Amygdala (tissue), 56 donors: ENCODE data around the gene PRKAR2B.
"Not testable (repeated sequence)": the region's sequence is repeated elsewhere in the genome, so short reads cannot be mapped to it uniquely, and the experiment has no call there.

Experiments
- DNase-seq, 56 donors: peaks; one replicate each; lab custom pipeline; 2025; lab: John Stamatoyannopoulos, UW

Gene PRKAR2B

GRCh38 chr7:107149863-107150262 is 105.4 kb downstream of the PRKAR2B start:
- DNase-seq: no peak

- DNase-seq: peak in 24 of 56 donors; percentile 2 to 87 (median 24)
These were observed 106.0 kb downstream of the PRKAR2B start for GRCh38 chr7:107150375-107151073.

GRCh38 chr7:107151538-107151937 is 107.0 kb downstream of the PRKAR2B start:
- no peak for DNase-seq

- DNase-seq: no peak
These were observed 107.5 kb downstream of the PRKAR2B start for GRCh38 chr7:107152011-107152410.

GRCh38 chr7:107154826-107155225 is 110.3 kb downstream of the PRKAR2B start:
- DNase-seq: no peak

- DNase-seq: not testable (repeated sequence)
These were observed 111.2 kb downstream of the PRKAR2B start for GRCh38 chr7:107155726-107156125.

- no peak for DNase-seq
These were observed 112.6 kb downstream of the PRKAR2B start for GRCh38 chr7:107157091-107157490.

- no peak for DNase-seq
These were observed 113.5 kb downstream of the PRKAR2B start for GRCh38 chr7:107158028-107158427.

- DNase-seq: no peak
These were observed 115.9 kb downstream of the PRKAR2B start for GRCh38 chr7:107160389-107160788.

- no peak for DNase-seq
These were observed 116.9 kb downstream of the PRKAR2B start for GRCh38 chr7:107161415-107161814.

GRCh38 chr7:107162475-107162874 is 118.0 kb downstream of the PRKAR2B start:
- DNase-seq: no peak

GRCh38 chr7:107164092-107164491 is 119.6 kb downstream of the PRKAR2B start:
- DNase-seq: no peak

GRCh38 chr7:107165341-107165740 is 120.8 kb downstream of the PRKAR2B start:
- no peak for DNase-seq

- DNase-seq: no peak
These were observed 122.4 kb downstream of the PRKAR2B start for GRCh38 chr7:107166736-107167426.

- peak in 19 of 56 donors; percentile 10 to 78 (median 63) for DNase-seq
These were observed 123.2 kb downstream of the PRKAR2B start for GRCh38 chr7:107167483-107168232.

- DNase-seq: peak; percentile 63 to 100 (median 99)
These were observed 124.0 kb downstream of the PRKAR2B start, which contains the start of gene HBP1 for GRCh38 chr7:107168233-107169119. HBP1 (plus strand) TSS chr7:107169003; CDS start chr7:107179894, 10,891 bp downstream.

- DNase-seq: peak; percentile 80 to 98 (median 95)
These were observed 124.9 kb downstream of the PRKAR2B start for GRCh38 chr7:107169120-107170050.

GRCh38 chr7:107170051-107170915 is 125.8 kb downstream of the PRKAR2B start:
- no peak for DNase-seq
